ENCODE results near the gene RHCE. TPM values are rescaled to one million over a fixed set of nuclear protein-coding genes. Genes with fewer than 3 reads are reported as not detected.

RHCE gene
- total RNA-seq, 1 experiment from 2014 or later = 0.24 TPM

GRCh38 chr1:25445993-25446538 is 25.4 kb upstream of the RHCE start:
- H3K9me3 Mint-ChIP-seq = no peaks in the 10 kb centered on the region
- no peaks in the 10 kb centered on the region for H3K27me3 Mint-ChIP-seq (ENCODE audit: low read depth)
- POLR2A ChIA-PET = no interaction called here
- ATAC-seq (no peak), DNase-seq (ENCODE audit: low spot score) (no peak)
- TF ChIP-seq IRF2 (CRISPR knock-in tag; IDR thresholded peaks at IDR 0.05; ENCODE audit: borderline replicate concordance, low read depth) (no peak), KAT7 (CRISPR knock-in tag; IDR thresholded peaks at IDR 0.05; ENCODE audit: borderline replicate concordance) (no peak), FOXJ3 (CRISPR knock-in tag; IDR thresholded peaks at IDR 0.05; ENCODE audit: borderline replicate concordance) (no peak), ELF4 (CRISPR knock-in tag; IDR thresholded peaks at IDR 0.05; ENCODE audit: low read depth) (no peak), SP1 (CRISPR knock-in tag; conservative IDR thresholded peaks at IDR 0.05) (no peak), NFE2L1 (CRISPR knock-in tag; IDR thresholded peaks at IDR 0.05) (no peak), TEAD1 (CRISPR knock-in tag; IDR thresholded peaks at IDR 0.05) (no peak), ZNF121 (CRISPR knock-in tag; IDR thresholded peaks at IDR 0.05) (no peak), ATF1 (CRISPR knock-in tag; IDR thresholded peaks at IDR 0.05) (no peak), E2F4 (CRISPR knock-in tag; IDR thresholded peaks at IDR 0.05; ENCODE audit: borderline replicate concordance, low read depth) (no peak), PRDM15 (CRISPR knock-in tag; IDR thresholded peaks at IDR 0.05) (no peak), NR3C1 (CRISPR knock-in tag; conservative IDR thresholded peaks at IDR 0.05; ENCODE audit: low read depth) (no peak), AFF4 (CRISPR knock-in tag; IDR thresholded peaks at IDR 0.05; ENCODE audit: borderline replicate concordance) (no peak), HMGXB4 (CRISPR knock-in tag; IDR thresholded peaks at IDR 0.05) (no peak), MLX (CRISPR knock-in tag; IDR thresholded peaks at IDR 0.05) (no peak), ZNF219 (CRISPR knock-in tag; IDR thresholded peaks at IDR 0.05; ENCODE audit: borderline replicate concordance) (no peak), ZNF423 (CRISPR knock-in tag; IDR thresholded peaks at IDR 0.05) (no peak), CDX4 (CRISPR knock-in tag; IDR thresholded peaks at IDR 0.05; ENCODE audit: borderline replicate concordance) (no peak)
- CTCF ChIA-PET = no interaction called here
- H3K4me3 Mint-ChIP-seq = no peak overlapping the region
- H3K4me1 Mint-ChIP-seq = peaks cover 18% of the 10 kb centered on the region
- peaks cover 3% of the 10 kb centered on the region; the same call in 1 of the 2 replicates for H3K36me3 Mint-ChIP-seq
- peak overlapping the region; percentile 67 for H3K27ac Mint-ChIP-seq
